ENCODE measurements around the gene PLA2G5. TPM values are rescaled to one million over a fixed set of nuclear protein-coding genes. Genes with fewer than 3 reads are reported as not detected.

The PLA2G5 gene
- total and polyA plus RNA-seq, 2 experiments from 2014 or later = not detected

DNA sequence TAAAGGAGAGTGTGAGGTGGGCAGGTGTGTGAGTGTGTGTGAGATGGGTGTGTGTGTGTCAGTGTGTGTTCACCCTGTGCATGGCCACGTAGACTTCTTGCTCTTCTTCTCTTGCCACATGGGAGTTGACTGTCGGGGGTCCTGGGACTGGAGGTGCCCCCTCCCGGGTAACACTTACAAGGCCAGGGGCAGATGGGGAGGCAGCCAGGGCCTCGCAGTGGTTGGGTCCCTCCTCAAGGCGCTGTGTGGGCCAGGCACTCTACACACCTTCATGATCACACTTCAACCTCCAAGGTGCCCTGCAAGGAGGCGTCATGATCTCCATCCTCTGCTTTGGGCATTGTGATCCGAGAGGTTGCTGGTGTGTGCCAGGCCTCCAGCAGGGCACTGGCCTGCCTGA lies 71.5 kb downstream of the PLA2G5 start:
- no peaks in the 10 kb centered on the region for H3K36me3 ChIP-seq
- no peaks in the 10 kb centered on the region for H3K9me3 ChIP-seq (ENCODE audit: low read depth)
- H3K27ac ChIP-seq = no peak overlapping the region
- TF ChIP-seq, protein P1, sequence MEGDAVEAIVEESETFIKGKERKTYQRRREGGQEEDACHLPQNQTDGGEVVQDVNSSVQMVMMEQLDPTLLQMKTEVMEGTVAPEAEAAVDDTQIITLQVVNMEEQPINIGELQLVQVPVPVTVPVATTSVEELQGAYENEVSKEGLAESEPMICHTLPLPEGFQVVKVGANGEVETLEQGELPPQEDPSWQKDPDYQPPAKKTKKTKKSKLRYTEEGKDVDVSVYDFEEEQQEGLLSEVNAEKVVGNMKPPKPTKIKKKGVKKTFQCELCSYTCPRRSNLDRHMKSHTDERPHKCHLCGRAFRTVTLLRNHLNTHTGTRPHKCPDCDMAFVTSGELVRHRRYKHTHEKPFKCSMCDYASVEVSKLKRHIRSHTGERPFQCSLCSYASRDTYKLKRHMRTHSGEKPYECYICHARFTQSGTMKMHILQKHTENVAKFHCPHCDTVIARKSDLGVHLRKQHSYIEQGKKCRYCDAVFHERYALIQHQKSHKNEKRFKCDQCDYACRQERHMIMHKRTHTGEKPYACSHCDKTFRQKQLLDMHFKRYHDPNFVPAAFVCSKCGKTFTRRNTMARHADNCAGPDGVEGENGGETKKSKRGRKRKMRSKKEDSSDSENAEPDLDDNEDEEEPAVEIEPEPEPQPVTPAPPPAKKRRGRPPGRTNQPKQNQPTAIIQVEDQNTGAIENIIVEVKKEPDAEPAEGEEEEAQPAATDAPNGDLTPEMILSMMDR (IDR thresholded peaks at IDR 0.05; ENCODE audit: low read depth, low read length) = no peak
- no peaks in the 10 kb centered on the region for H3K27me3 ChIP-seq
- DNase-seq (ENCODE audit: low read depth in 1 of 2, low spot score in 1 of 2) = no peak
- no peaks in the 10 kb centered on the region for H3K4me1 ChIP-seq (ENCODE audit: low read depth)
- H3K4me3 ChIP-seq = no peak overlapping the region

Other genes starting within 250 kb of the PLA2G5 start
- gene OTUD3, start 187.8 kb upstream of the PLA2G5 start, total RNA-seq = 3.5 and 5.6 TPM in 2 replicates
- gene OTUD3, start 187.8 kb upstream of the PLA2G5 start, polyA plus RNA-seq = 1.3 and 1.9 TPM in 2 replicates
- not detected in 2 replicates for gene PLA2G2E, start 146.6 kb upstream of the PLA2G5 start, total RNA-seq
- not detected in 2 replicates for gene PLA2G2E, start 146.6 kb upstream of the PLA2G5 start, polyA plus RNA-seq
- not detected in 2 replicates for gene PLA2G2A, start 90.6 kb upstream of the PLA2G5 start, total RNA-seq
- gene PLA2G2A, start 90.6 kb upstream of the PLA2G5 start, polyA plus RNA-seq = 1.5 TPM in 1 of 2 replicates, not detected in the other
- not detected in 2 replicates for gene PLA2G2D, start 49.3 kb downstream of the PLA2G5 start, total RNA-seq
- not detected in 2 replicates for gene PLA2G2D, start 49.3 kb downstream of the PLA2G5 start, polyA plus RNA-seq
- gene PLA2G2F, start 69.1 kb downstream of the PLA2G5 start, total RNA-seq = not detected in 2 replicates
- gene PLA2G2F, start 69.1 kb downstream of the PLA2G5 start, polyA plus RNA-seq = not detected in 2 replicates
- gene UBXN10, start 115.9 kb downstream of the PLA2G5 start, total RNA-seq = 1.8 TPM in 2 replicates
- gene UBXN10, start 115.9 kb downstream of the PLA2G5 start, polyA plus RNA-seq = 0.79 and 1.3 TPM in 2 replicates
- gene PLA2G2C, start 116.3 kb downstream of the PLA2G5 start, total RNA-seq = not detected in 2 replicates
- gene PLA2G2C, start 116.3 kb downstream of the PLA2G5 start, polyA plus RNA-seq = not detected in 2 replicates
- gene VWA5B1, start 220.7 kb downstream of the PLA2G5 start, total RNA-seq = 0.27 and 0.39 TPM in 2 replicates
- 0.37 TPM in 1 of 2 replicates, not detected in the other for gene VWA5B1, start 220.7 kb downstream of the PLA2G5 start, polyA plus RNA-seq

All from cardiac muscle cell (in vitro differentiated cells and primary cell).